ENCODE data around the gene SMIM36. TPM values are rescaled to one million over a fixed set of nuclear protein-coding genes. Genes with fewer than 3 reads are reported as not detected.

Gene SMIM36
- total RNA-seq, 1 experiment from 2014 or later: not detected

DNA sequence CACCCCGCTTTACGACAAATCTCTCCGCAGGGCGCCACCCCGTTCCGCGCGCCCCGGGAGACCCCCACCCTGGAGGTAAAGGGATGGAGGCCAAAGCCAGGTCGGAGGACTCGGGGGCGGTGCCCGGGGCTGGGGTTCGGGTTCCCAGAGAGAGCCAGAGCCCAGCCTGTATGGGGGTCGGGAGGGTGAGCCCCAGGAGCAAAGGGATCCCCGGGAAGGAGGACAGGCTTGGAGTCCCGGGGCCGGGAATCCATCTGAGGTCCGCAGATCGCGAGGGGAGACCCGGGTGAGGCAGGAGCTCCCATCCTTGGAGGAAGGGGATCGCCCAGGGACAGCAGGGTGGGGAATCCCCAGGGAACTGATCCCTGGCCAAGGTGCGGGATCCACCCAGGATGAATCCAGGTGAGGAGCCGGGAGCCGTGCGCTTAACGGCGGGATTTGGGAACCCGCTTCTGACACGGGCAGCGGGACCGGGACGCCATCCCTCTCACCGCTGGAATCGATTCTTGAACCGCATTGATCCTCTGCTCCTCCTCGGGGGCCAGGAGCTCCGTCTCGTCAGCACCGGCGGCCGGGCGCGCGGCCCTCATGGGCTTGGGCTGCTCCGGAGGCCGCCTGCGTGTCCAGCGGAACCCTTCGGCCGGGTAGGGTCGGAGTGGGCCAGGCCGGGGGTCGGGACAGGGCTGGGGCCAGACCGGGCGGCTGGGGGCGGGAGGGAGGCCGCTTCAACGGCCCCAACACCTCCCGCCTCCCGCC is 89.9 kb downstream of the SMIM36 start, which contains the start of gene MMD (continued):
- TF ChIP-seq CBFB (CRISPR knock-in tag; IDR thresholded peaks at IDR 0.05; ENCODE audit: low read depth): no peak
- TF ChIP-seq ZBTB21 (CRISPR knock-in tag; IDR thresholded peaks at IDR 0.05; ENCODE audit: borderline replicate concordance): 0 out of 2 replicates have a peak, but pooled peaks have one; percentile 3

- ChIA-PET CTCF (interaction anchor here (1.2 to 1.4 kb wide), 2 partner anchors 92 to 93 kb away, joined by 5 read pairs; no protein-coding TSS in a partner anchor), POLR2A (no interaction called here)
- Mint-ChIP-seq H3K27ac (no peak overlapping the region), H3K36me3 (peaks cover 13% of the 10 kb centered on the region), H3K4me3 (peak overlapping the region; percentile 84), H3K9me3 (no peaks in the 10 kb centered on the region), H3K4me1 (peaks cover 41% of the 10 kb centered on the region), H3K27me3 (ENCODE audit: low read depth) (no peaks in the 10 kb centered on the region)
- DNase-seq (ENCODE audit: low spot score) (peak; percentile 40), ATAC-seq (peak; percentile 8; the same call in 1 of the 2 replicates)
- TF ChIP-seq FOXP4 (CRISPR knock-in tag; IDR thresholded peaks at IDR 0.05) (no peak), SMAD4 (CRISPR knock-in tag; IDR thresholded peaks at IDR 0.05) (no peak), GABPB1 (CRISPR knock-in tag; IDR thresholded peaks at IDR 0.05) (peak; percentile 36), MYBL2 (CRISPR knock-in tag; IDR thresholded peaks at IDR 0.05) (no peak), OVOL2 (CRISPR knock-in tag; IDR thresholded peaks at IDR 0.05; ENCODE audit: borderline replicate concordance) (no peak), HMGXB4 (CRISPR knock-in tag; IDR thresholded peaks at IDR 0.05) (no peak), ZNF671 (CRISPR knock-in tag; IDR thresholded peaks at IDR 0.05) (no peak), ZNF232 (CRISPR knock-in tag; IDR thresholded peaks at IDR 0.05) (0 out of 2 replicates have a peak, but pooled peaks have one; percentile 61), ELF4 (CRISPR knock-in tag; IDR thresholded peaks at IDR 0.05; ENCODE audit: low read depth) (no peak), USF1 (CRISPR knock-in tag; IDR thresholded peaks at IDR 0.05) (no peak), SP1 (CRISPR knock-in tag; conservative IDR thresholded peaks at IDR 0.05) (0 out of 2 replicates have a peak, but pooled peaks have one; percentile 47), EMX1 (CRISPR knock-in tag; IDR thresholded peaks at IDR 0.05) (no peak), ZNF416 (CRISPR knock-in tag; IDR thresholded peaks at IDR 0.05) (no peak), ZBTB21 (CRISPR knock-in tag; IDR thresholded peaks at IDR 0.05; ENCODE audit: borderline replicate concordance) (0 out of 2 replicates have a peak, but pooled peaks have one; percentile 18)
- TF ChIP-seq, protein P1, sequence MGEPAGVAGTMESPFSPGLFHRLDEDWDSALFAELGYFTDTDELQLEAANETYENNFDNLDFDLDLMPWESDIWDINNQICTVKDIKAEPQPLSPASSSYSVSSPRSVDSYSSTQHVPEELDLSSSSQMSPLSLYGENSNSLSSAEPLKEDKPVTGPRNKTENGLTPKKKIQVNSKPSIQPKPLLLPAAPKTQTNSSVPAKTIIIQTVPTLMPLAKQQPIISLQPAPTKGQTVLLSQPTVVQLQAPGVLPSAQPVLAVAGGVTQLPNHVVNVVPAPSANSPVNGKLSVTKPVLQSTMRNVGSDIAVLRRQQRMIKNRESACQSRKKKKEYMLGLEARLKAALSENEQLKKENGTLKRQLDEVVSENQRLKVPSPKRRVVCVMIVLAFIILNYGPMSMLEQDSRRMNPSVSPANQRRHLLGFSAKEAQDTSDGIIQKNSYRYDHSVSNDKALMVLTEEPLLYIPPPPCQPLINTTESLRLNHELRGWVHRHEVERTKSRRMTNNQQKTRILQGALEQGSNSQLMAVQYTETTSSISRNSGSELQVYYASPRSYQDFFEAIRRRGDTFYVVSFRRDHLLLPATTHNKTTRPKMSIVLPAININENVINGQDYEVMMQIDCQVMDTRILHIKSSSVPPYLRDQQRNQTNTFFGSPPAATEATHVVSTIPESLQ (CRISPR knock-in tag; IDR thresholded peaks at IDR 0.05): no peak
- TF ChIP-seq, protein P2, sequence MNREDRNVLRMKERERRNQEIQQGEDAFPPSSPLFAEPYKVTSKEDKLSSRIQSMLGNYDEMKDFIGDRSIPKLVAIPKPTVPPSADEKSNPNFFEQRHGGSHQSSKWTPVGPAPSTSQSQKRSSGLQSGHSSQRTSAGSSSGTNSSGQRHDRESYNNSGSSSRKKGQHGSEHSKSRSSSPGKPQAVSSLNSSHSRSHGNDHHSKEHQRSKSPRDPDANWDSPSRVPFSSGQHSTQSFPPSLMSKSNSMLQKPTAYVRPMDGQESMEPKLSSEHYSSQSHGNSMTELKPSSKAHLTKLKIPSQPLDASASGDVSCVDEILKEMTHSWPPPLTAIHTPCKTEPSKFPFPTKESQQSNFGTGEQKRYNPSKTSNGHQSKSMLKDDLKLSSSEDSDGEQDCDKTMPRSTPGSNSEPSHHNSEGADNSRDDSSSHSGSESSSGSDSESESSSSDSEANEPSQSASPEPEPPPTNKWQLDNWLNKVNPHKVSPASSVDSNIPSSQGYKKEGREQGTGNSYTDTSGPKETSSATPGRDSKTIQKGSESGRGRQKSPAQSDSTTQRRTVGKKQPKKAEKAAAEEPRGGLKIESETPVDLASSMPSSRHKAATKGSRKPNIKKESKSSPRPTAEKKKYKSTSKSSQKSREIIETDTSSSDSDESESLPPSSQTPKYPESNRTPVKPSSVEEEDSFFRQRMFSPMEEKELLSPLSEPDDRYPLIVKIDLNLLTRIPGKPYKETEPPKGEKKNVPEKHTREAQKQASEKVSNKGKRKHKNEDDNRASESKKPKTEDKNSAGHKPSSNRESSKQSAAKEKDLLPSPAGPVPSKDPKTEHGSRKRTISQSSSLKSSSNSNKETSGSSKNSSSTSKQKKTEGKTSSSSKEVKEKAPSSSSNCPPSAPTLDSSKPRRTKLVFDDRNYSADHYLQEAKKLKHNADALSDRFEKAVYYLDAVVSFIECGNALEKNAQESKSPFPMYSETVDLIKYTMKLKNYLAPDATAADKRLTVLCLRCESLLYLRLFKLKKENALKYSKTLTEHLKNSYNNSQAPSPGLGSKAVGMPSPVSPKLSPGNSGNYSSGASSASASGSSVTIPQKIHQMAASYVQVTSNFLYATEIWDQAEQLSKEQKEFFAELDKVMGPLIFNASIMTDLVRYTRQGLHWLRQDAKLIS (CRISPR knock-in tag; IDR thresholded peaks at IDR 0.05; ENCODE audit: borderline replicate concordance): no peak
- TF ChIP-seq, protein P3, sequence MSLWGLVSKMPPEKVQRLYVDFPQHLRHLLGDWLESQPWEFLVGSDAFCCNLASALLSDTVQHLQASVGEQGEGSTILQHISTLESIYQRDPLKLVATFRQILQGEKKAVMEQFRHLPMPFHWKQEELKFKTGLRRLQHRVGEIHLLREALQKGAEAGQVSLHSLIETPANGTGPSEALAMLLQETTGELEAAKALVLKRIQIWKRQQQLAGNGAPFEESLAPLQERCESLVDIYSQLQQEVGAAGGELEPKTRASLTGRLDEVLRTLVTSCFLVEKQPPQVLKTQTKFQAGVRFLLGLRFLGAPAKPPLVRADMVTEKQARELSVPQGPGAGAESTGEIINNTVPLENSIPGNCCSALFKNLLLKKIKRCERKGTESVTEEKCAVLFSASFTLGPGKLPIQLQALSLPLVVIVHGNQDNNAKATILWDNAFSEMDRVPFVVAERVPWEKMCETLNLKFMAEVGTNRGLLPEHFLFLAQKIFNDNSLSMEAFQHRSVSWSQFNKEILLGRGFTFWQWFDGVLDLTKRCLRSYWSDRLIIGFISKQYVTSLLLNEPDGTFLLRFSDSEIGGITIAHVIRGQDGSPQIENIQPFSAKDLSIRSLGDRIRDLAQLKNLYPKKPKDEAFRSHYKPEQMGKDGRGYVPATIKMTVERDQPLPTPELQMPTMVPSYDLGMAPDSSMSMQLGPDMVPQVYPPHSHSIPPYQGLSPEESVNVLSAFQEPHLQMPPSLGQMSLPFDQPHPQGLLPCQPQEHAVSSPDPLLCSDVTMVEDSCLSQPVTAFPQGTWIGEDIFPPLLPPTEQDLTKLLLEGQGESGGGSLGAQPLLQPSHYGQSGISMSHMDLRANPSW (CRISPR knock-in tag; conservative IDR thresholded peaks at IDR 0.05; ENCODE audit: low read depth): no peak
Measured at GRCh38 chr17:55420776-55421178, 90.5 kb downstream of the SMIM36 start.
